ENCODE results near the gene ZNF738.

DNA sequence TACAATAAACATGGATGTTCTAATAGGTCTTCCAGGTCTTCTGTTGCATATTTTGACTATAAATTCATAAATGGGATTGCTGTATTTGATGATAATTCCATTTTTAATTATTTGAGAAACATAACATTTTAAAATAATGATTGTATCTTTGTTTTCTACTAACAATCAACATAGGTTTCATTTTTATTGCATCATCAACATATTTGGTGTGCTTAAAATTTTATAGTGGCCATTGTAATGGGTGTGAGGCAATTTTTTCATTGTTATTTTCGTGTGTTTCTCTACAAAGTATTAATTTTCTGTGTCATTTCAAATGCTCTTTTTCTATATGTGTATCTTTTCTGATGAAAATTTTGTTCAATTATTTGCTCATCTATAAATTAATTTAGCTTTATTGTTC, 51.4 kb downstream of the ZNF738 start:
- no peak for TF ChIP-seq POLR2AphosphoS5 (IDR thresholded peaks at IDR 0.05)
- no peak for TF ChIP-seq REST (IDR thresholded peaks at IDR 0.05; ENCODE audit: borderline replicate concordance)
- TF ChIP-seq MXI1 (conservative IDR thresholded peaks at IDR 0.05; ENCODE audit: poor library complexity, severe bottlenecking), result no peak
- TF ChIP-seq CTCF (IDR thresholded peaks at IDR 0.05; ENCODE audit: poor library complexity, severe bottlenecking), result no peak
- TF ChIP-seq RAD21 (conservative IDR thresholded peaks at IDR 0.05), result no peak
- no peak for TF ChIP-seq TAF1 (IDR thresholded peaks at IDR 0.05; ENCODE audit: low read depth)
- no peak for TF ChIP-seq SMC3 (conservative IDR thresholded peaks at IDR 0.05; ENCODE audit: poor library complexity)

Data from neural cell (in vitro differentiated cells).